ENCODE measurements around the gene MED27.

Gene MED27

DNA sequence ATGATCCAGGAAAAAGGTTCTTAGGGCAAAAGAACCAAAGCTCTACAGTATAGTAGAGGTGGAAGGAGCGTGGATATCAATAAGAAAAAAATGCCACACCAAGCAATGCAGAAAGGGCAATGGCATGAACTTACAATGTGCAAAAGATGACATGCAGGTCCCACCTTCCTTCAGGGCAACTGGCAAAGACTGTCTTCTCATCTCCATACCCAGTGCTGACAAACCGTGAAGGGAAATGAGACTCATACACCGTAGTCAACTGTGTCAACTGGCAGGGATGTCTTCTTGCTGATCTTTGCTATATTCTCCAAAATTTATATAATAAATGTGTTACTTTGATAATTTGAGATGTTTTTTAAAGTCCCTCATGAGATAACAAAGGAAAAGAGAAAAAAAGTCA is 36.0 kb downstream of the MED27 start:
- DNase-seq (ENCODE audit: low read depth in 2 of 2): no peak

DNA sequence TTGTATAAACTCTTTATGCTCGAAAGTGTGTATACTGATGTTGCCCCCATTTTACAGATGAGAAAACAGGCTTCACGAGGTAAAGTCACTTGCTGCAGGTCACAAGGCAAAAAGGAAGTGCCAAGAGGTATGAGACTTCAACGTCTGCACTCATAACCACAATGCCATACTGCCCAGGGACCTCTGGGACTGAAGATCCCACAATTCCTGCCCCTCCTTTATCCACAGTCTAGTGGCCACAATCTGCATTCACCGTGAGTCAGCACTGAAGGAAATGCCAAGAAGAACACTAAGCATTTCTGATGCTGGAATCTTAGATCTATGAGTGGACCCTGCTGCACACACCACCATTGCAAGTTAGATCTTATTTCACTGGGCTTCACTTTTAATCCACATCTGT is 37.3 kb downstream of the MED27 start:
- DNase-seq (ENCODE audit: low read depth in 2 of 2): no peak

DNA sequence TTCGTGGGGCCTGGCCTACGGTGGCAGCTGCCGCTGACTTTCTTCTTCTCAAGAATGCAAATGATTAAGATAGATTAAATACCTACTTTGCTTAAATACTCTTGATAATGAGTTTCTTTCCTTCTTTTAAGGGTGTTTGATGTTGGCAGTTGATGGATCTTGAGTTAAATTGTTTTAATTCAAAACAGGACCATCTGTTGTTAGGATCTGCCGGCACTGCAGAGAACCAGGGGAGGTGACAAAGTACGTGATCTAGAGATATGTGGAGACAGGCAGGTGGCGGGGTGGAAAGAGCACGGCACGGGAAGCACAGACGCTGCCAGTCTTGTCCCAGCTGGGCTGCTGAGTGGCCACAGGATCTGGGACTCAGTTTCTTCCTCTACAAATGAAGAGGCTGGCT is 37.9 kb downstream of the MED27 start:
- no peak for DNase-seq (ENCODE audit: low read depth in 2 of 2)

DNA sequence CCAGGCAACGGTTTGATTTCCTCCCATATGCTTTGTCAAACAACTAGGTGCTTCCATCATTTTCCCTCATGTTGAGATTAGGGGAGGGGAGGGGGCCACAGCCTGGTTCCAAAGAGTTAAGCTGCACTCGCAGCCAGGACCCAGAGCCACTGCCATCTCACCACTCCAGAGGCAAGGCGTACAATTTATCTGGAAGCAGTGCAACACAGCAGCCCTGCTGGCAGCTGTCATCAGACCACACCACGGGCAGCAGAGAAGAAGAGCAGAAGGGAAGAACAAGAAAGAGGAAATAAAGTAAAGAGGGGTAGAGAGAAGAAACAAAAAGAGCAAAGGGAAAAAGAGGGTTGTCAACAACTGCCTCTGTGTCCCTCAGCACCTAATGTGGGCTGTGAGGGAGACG is 38.9 kb downstream of the MED27 start:
- no peak for DNase-seq (ENCODE audit: low read depth in 2 of 2)

DNA sequence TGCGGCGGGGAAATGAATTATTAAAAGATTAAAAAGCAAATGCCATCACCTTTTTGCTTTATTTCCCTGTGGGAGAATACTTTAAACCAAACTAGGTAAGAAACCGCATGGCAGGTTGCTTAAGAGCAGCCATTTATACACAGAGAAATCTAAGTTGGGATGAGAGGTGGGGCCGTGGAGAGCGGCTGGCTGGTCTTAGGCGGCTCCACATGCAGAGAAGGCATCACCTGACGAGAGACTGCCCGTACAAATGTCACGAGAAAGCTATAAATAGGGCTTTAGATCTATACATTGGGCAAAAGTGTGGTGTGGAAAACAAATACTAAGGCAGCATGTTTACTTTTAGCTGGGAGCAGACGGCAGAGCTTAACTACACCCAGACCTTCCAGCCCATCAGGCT is 39.4 kb downstream of the MED27 start:
- no peak for DNase-seq (ENCODE audit: low read depth in 2 of 2)

DNA sequence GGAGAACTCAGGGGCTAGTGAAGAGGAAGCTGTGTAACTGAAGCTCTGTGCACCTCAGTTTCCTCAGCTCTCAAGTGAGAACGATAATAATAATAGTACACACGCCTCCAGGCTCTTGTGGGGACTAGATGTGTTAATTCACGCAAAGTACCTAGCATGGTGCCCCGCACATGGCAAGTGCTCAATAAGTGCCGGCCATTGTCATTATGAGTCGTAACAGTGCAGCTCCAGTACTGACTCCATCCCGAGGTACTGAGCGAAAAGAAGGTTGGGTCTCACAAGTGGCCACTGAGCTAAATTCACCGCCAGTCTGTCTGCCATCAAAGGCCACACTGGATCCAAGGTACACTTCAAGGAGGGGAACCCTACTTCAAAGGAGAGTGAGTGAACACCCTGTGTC is 40.4 kb downstream of the MED27 start:
- no peak for DNase-seq (ENCODE audit: low read depth in 2 of 2)

DNA sequence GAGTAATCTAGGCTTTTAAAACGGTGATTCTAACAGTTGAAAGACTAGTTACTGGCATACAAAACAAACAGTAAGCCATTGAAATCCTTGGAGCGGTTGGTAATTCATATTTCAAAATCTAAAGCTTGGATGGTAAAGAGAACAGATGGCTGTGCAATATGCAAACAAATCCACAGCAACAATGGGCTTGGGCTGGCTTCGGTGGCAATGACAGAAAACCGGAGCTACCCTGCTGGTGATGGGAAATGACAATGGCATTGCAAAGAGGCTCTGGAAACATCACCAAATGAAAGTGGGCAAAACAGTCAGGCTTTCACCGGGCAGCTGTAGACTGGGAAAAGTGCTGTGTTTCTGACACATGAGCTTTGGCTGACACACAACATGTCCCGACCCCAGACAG is 42.2 kb downstream of the MED27 start:
- DNase-seq (ENCODE audit: low read depth in 2 of 2): no peak

DNA sequence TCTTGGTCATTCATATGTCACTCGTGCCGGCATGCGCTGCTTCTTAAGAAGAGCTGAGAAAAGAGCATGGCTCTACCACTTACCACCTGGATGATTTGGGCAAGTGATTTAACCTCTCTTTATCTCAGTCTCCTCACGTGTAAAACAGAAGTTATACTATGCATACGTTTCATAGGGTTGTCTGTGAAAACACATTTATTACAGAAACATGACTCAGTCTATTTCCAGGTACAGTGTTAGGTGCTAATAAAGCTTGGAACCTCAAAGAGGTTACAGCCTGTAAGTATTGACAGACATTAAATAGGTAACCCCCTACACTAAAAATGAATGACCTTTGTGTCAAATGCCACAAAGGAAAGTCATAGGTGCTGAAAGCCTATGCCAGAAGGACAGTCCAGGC is 43.1 kb downstream of the MED27 start:
- no peak for DNase-seq (ENCODE audit: low read depth in 2 of 2)

DNA sequence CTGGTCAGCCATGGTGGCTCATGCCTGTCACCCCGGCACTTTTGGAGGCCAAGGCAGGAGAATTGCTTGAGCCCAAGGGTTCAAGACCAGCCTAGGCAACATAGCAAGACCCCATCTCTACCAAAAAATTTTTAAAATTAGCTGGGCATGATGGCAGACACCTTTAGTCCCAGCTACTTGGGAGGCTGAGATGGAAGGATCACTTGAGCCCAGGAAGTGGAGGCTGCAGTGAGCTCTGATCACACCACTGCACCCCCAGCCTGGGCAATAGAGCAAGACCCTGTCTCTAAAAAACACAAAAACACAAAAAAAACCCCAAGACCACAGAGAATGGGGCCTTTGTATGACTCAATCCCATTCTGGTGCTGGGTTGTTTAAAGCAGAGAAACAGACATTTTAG is 44.0 kb downstream of the MED27 start:
- no peak for DNase-seq (ENCODE audit: low read depth in 2 of 2)

DNA sequence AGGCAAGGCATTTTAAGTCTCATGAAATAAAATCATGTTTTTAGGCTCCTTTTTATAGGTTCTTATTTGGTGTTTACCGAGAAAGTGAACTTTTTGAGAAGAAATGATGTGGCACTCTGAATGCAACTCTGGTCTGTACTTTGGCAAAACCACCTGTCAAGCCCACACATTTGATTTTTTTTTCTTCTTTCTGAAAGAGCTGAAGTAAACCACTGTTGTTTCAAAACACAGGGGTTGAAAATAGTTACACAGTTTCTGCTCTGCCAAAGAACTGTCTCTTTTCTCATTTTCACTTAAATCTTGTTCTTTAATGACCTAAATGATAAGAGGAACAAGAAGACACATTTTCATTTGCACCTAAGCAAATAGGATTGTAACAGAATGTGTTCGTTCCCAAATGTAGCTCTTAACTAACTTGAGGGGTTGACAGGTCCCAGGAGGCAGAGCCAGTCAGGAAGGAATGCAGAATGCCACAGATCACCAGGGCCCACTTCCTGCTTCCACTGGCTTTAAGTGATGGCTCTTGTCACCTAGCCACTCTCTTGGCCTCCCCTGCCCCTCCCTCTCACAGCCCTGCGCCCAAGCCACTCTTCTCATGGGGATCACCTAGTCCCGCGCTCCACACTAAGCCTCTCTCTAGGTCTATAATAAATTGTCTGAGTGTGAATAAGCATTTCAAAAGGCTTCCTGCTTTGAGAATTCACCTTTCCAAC is 47.3 kb downstream of the MED27 start:
- no peak for DNase-seq (ENCODE audit: low read depth in 2 of 2)

DNA sequence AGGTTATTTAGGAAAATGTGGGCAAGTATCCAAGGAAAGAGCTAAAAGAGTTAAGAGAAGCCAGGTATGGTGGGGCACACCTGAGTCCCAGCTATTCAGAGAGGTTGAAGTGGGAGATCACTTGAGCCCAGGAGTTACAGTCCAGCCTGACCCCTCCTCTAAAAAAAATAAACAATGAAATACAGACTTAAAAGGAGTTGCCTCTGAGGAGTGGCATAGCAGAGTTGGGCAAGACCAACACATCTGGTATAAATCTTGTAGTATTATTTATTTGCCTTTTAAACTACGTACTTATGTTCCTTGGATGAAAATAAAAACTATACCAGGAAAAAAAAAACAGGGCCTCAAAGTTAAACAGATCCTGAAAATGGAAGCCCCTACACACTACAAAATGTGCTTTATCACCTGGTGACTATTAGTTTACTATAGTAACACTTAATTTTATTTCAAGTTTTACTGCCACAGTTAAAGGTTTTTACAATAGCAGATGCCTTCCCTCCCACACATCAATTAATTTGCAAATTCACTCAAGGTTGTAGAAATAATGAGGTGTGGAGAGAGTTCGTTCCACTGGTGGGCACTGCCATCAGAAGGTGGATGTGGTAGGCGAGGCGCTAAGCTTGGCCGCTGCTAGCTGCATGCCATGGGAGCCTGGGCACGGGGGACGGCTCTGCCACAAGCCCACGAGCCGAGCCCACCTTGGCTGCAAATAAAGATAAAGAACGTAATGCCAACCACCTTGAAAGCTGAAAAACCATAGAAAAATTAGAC is 48.0 kb downstream of the MED27 start:
- no peak for DNase-seq (ENCODE audit: low read depth in 2 of 2)

DNA sequence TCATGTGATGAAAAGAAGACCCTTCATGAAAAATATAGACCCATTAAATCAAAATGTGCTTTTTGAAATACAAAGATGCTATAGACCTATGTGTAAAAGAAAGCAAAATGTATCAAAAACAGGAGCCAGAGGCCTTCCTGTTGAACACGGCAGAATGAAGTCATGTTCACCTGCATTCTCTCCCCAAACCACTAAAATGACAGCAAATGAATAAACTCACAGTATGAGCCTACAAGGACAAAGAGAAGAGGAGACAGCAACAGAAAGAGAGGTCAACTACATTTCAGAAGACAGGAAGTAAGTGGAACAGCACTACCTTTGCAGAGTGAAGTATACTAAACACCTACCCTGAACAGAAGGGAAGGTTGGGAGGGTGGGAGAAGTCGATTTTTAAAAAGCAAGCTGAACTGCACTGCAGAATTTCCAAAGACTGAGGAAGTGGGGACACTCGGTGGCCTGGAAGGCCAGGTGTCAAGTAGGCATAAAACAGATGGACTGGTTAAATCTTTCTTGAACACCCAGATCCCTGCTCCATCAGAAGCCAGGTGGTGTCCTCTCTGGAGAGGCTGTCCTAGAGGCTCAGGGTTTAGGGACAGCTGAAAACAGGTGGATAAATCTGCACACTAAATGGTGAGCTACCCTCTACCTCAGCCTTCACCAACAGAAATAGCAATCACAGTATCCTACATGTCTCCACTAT is 48.9 kb downstream of the MED27 start:
- DNase-seq (ENCODE audit: low read depth in 2 of 2): no peak

DNA sequence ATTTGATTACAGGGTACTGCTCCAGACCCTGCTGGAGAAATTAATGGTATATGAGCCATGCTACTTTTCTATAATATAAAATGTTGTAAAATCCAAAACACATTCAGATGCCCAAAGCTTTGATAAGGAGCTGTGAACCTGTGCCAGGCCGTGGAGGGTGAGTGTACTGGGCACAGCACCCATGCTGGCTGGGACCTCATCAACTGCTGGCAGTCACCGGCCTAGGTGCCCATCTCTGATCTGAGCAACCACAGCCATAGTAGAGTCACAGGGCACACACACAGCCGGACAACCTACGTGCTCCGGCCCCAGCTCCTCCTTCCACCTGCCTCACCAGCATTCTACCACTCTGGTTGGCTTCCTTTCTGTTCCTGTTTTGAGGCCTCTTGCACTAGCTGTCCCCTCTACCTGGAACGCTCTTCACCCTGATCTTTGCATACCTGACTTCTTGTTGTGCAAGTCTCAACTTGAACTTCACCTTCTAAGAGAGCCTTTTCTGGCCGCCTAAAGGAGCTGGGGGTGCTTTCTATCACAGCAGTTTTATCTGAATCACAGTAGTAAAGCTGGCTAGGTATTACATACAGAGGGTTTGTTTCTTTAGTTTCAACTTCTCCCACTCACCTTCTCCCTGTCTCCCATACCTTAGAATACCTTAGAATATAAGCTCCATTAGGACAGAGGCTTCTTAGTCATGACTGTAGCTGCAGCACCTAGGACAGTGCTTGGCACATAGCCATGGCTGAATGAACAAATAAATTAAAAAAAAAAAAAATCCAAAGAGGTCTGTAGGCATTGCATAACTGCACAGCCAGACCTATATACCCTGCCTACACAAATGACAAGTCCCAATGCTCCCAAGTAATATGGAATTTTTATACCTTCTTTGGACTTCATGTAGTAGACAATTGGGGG is 51.7 kb downstream of the MED27 start:
- no peak for DNase-seq (ENCODE audit: low read depth in 2 of 2)

DNA sequence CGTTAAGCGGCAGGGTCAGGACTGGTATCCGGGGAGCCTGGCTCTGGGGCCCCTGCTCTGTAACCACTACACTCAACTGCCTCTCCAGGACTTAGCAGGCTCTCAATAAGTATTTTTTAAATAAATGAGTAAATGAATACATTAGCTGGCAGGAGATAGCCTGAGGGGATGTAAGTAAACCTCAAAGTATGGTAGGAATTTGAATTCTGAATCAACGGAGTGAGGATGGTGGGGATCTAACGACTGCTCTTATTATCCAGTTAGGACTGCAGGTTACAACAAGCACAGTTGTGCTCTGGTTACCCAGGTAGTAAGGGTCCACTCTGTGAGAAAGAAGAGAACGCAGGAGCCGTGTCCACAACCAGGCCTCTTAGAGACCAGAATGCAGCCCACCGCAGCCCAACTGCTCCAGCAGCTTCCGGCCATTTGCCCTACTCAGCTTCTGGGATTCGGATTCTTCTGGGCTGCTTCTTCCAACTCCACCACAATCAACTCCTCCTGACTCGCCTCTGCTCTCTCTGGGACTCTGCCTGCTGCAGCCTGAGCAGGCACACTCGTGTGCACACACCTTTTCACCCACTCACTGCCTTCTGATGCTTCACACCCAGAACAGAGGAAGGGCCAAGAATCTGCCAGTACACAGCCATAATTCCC is 52.6 kb downstream of the MED27 start:
- DNase-seq (ENCODE audit: low read depth in 2 of 2): no peak

DNA sequence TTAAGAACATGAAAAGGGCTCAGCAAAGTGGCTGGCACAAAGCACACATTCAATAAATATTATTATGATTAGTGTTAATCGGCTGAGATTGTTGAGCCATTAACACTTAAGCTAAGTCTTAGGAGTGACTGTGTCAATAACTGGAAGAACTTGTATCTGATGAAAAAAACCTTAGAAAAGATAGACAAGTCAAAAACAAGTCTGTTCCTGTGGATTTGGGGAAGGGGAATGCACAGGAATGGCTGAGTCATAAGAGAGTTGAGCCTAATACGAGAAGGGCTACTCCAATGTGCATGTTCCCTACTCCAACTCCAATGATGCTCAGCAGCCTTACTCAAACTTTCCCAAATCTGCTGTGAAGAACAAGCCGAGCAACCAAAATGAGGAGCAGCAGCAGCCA is 53.9 kb downstream of the MED27 start:
- DNase-seq (ENCODE audit: low read depth in 2 of 2): no peak

DNA sequence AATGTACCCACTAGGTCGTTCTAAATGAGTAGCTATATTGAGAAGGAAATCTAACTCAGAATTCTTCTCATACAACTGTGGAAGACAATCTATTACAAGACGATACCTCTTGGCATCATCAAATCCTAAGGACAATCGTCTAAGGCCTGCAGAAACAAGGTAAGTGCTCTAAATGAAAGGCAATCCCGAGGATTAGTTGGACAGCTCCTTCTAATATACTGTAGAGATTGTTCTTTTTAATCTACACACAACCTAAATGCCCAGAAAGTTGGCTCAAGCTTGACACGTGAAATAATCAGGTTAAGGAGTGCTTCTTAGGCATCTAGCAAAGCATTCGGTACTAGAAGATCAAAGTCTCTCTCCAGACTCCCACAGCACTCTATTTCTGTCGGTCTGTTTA is 55.1 kb downstream of the MED27 start:
- no peak for DNase-seq (ENCODE audit: low read depth in 2 of 2)

DNA sequence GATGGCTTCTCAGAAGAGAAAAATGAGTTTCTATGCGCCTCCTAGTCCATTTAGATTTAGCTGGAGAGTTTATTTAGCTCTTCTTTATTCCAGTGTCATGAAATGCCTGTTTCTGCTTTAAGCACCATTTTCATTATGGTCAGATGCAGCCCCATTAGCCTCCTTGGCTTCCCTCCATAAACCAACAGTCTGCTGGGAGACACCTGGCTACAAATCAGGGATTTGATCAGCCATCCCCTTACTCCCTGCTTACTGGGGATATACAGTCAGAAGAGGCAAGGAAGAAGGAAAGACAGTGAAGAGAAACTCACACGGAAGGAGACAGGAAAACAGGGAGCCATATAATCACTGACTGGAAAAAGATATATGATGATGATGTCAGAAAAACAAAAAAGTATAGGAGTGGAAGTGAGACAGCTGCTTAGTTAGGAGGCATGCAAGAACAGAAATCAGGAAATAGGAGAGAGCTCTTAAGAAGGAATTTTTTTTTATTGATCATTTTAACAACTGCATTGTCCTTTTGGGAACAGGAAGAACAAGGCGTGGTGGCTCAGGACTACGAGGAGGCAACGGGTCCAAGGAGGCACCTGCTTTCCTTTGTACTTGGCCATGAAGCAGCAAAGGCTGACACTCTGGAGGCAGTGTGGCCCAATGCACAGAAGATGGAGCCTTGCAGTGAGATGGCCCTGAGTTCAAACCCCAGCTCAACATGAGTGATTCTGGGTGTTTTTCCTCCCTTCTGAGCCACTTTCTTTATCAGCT is 56.1 kb downstream of the MED27 start:
- no peak for DNase-seq (ENCODE audit: low read depth in 2 of 2)

DNA sequence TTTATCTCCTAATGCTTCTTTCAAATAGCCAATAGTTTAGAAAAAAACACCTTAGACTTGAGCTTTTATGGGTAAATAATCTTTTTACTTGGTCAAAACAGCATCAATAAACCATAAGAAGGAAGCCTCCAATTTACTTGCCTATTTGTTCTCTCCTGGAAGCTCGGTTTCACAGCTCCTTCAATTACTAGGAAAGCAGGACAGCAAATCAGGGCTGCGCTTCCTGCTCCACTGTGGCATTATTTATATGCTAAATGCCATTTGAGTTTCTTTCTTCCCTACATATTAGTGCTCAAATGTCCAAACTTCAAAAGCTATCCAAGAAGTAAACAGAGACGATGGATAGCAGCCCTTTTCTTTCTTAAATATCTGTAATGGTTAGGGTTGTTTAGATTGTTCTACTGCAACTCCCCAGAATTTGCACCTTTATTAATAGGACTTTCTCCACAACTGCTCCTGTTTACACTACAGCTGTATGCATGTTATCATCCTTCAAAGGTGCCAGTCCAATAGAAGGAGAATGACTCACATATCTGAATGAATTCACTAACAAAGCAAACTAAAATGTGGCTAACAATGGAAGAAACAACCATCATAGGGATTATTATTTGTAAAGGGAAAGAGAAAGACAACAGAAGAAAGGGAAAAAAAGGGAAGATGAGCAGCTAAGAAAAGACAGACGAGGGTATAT is 58.7 kb downstream of the MED27 start:
- no peak for DNase-seq (ENCODE audit: low read depth in 2 of 2)

DNA sequence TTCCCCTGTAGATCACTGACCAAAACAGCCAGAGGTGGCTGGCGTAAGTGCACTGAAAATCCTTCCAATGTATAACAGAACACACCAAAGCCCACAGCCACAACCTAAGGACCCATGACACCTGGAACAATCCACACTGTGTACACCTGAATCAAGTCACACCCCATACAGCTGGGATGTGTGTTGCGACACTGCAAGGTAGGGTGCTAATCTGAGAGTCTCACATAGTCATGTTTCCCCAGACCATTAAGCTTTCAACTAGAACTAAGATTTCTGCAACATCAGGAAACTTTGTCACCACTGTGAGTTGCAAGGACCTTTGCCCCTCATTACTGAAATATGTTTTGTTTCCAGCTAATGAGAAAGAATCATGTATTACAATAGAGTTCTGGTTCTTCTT is 59.4 kb downstream of the MED27 start:
- no peak for DNase-seq (ENCODE audit: low read depth in 2 of 2)

DNA sequence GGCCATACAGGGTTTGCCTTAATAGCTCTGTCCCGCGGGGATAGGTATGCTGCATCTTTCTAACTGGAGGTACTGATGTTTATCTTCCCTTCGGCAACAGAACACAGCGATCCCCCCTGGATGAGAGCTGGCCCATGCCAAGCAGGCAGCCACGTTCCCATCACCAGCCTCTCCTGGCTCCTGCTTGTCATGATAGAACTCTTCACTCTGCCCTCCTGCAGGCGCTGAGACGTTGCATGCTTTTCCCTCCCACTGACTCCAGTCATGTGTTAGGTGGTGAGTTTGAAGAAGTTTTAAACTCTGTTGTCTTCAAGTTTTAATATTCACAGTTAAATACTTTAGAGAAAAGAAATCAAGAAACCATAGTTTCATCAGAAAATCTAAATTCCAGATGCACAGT is 60.0 kb downstream of the MED27 start:
- no peak for DNase-seq (ENCODE audit: low read depth in 2 of 2)
